GM19239 (cell line): Measurements from ENCODE around the gene TSPAN18.

Source experiments
- DNase-seq: peaks from one replicate; pipeline ENCODE4 v3.0.0; 2011; ENCODE audit warnings: low spot score; ENCODE audit not compliant: insufficient read length
- FAIRE-seq: peaks from 2 replicates; lab custom pipeline; 2011; peaks lifted over from hg19 to GRCh38; lab: Jason Lieb, UNC

The TSPAN18 gene

DNA sequence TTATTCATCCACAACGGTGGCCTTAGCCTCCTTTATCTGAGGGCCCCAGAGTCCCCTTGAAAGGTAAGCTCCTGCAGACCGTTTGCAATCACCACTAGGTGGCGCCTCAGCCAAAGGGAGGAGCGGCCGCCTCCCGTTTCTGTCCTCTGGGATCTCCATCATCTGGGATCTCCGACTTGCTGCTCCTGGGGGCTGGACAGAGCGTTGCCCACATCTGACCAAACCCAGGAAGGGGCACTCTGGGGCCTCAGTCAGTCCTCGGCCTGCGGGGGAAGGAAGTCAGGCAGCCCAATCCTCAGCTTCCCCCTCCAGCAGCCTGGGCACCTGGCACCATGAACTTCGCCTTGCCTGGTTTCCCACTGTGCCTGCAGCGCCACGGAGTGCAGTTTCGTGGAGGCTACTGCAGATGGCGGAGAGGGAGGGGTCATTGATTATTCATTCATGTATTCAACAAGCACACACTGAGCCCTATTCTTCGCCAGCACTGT is 200.5 kb downstream of the TSPAN18 start:
- FAIRE-seq (peak; percentile 40), DNase-seq (peak; percentile 62)

DNA sequence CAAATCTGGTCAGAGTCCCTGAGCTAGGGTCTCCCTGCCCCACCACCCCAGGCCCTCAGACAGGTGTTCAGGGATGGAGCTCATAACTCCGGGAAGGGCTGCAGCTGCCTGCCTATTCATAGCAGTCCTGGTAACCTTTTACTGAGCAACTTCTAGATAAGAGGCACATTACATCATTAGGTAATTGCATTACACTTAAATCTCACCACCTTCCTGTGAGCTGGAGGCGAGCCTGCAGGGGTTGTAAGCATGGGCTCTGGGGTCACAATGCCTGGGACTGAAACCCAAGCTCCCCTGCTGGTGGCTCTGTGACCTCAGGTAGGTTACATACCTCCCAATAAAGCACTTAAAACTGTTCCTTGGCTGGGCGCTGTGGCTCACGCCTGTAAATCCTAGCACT is 201.4 kb downstream of the TSPAN18 start:
- FAIRE-seq (no peak), DNase-seq (no peak)

DNA sequence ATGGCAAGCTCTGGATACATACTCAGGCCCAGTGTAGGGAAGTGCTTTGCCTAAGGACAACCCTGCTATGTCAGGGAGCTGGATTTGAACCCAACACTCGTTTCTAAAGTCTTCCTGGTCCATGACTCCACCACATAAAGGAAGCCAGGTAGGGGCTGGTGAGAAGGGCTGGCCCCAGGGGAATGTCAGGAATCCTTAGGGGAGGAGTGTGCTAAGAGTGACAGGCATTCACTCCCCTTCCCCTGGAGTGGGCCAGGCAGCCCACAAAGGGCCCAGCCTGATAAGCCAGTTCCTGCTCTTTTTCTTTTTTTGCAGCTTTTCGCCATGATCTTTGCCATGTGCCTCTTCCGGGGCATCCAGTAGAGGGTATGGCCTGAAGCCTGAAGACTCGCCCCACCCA is 202.1 kb downstream of the TSPAN18 start:
- DNase-seq (no peak), FAIRE-seq (no peak)

DNA sequence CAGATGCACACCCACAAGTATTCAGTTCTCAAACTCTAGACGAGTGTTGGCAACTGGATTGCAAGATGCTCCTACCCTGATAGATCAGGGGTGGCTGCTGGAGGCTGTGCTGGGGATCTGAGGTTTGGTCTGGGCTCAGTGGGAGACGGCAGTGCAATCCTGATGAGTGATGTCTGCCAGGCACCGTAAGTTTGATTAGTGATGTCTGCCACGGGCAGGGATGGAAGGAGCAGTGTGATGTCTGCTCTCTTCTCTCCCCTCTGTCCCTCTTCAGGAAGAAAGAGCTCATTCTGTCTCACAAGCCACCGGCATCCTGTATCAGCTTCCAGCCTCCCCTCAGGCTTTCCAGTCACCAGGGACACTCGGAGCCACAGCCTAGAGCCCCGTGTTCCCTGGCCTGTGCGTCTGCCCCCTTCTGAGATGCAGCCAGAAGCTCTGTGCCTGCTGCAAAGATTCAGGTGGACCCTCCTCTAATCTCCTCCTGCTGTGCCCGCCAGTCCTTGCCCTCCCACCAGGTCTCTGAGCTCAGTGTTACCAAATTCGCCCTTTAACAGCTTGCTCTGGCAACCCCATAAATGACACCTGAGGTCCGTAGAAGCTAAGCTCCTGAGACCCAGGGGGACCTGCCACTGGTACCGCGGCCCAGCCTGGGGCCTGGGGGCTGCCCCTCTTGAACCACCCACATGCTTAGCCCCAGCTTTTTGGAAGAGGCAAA is 204.0 kb downstream of the TSPAN18 start:
- FAIRE-seq (no peak), DNase-seq (no peak)

DNA sequence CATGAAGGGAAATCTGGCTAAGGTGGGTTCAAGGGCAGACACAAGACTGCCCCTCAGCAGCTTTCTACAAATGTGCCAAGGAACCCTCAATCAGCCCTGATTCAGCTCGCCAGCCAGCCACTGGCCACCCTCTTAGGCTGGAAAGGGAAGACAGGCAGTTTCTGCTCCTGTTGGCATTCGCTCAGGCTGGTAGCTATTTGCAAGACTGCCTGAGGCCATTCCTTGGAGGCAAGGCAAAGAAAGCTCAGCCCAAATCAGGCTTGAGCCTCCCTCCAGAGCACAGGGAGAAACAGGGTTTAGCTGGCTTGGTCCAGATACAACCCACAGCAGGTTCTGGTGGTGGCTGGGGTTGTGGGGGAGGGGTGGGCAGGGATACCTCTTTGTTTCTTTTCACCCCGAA is 204.7 kb downstream of the TSPAN18 start:
- DNase-seq (no peak), FAIRE-seq (no peak)

DNA sequence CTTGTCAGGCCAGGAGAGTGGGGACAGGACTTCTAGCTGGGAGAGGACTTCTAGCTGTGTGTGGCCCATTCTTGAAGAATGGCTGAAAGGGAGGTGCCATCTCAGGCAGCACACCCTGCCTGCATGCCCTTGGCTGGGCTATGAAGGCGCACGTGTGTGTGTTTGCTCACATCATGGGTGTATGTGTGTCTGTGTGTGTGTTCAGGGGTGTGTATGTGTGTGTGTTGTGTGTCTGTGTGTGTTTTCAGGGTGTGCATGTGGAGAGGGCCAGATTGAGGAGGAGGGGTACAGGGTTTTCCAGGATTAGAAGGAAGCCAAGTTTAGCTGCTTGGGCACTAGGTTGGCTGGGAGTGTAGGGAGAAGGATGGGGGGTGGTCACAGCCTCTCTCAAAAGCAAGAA is 207.3 kb downstream of the TSPAN18 start:
- no peak for FAIRE-seq
- DNase-seq, result no peak

DNA sequence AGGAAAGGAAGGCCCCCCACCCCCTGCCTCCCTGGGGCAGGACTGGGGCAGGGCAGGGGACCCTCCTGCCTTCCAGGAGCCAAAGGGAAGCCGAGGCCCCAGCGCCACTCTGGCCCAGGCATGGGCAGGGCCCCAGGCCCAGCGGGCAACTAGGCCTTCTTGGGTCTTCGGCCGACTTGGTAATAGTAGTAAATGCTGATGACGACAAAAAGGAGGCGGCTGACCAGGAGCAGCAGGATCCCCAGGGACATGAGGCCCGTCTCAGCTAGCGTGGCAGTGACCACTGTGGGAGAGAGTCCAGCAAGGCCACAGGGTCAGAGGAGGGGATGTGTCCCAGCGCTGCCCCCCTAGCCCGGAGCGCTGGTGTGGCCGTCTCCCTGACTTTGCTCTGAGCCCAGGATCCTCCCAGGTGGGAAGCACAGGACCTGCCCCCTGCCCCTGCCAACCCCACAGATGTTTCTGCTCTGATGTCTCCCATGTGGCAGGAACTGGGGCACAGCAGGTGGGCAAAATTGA is 208.0 kb downstream of the TSPAN18 start:
- DNase-seq (no peak), FAIRE-seq (no peak)

DNA sequence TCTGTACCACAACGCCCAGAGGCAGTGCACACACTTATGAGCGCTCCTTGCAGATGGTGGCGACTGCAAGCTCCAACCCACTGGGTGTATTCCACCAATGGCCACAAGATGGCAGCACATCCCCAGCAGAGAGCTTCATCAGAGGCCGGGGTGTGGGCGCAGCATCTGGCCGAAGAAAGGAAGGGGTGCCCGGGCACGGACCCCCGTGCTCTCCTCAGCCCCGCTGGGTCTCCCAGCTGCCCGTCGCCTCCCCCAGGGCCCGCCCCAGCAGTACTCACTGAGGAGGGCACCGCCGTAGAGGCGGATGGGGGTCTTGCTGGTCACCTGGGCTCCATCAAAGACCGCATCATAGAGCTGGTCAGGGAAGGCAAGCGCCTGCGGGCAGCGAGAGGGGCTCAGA is 209.8 kb downstream of the TSPAN18 start:
- peak; percentile 79 for DNase-seq
- FAIRE-seq, result peak; percentile 75

DNA sequence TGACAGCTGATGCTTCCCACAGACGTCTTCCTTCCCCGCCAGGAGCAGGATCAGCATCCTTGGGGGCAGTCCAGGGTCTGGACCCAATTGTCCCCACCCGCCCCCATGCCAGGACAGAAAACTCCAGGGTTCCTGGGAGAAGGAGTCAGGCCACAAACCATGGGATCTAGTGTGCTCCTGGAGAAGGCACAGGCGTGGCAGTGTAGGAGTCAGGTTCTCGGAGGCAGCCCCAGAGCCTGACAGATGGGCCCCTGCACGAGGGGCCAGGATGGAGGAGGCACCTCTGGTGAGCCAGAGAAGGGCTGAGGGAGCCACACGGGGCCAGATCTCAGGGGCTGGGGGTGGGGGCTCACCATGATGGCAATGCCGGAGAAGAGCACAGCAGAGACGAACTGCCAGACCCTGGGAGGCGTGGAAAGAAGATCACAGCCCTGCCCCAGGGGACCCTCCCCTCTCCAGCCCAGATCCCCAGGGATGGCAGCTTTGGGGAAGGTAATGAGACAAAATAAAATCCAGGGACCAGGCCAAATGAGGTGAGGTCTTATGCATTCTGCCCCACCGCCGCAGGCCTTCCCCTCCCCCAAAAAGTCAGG is 210.3 kb downstream of the TSPAN18 start:
- FAIRE-seq (no peak), DNase-seq (no peak)

DNA sequence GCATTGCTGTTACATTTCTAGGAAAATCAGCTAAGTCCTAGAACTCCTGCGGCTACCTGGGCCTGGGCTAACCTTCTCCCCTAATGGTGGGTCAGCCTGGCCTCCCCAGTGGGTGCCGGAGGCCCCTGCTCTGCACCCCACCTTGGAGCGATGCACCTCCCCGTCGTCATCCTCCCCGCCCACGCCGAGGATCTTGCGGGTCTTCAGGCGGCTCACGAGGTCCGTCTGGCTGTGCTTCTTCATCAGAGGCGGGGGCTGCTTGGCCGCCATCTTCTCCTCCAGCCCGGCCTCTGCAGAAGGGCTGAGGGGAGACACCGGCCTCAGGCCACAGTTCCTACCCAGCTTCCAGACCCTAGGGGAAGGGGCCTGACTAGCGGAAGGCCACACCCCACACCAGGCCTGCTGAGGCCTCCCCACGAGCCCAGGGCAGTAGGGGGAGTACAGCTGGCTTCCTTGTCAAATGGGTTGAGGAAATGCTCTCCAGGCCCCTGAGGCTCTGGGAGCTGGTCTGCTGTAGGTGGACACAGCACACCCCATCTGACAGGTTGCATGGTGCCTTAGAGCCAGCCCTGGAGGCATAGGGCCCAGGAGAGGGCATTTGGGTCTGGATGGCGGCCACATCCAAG is 211.4 kb downstream of the TSPAN18 start:
- FAIRE-seq, result no peak
- no peak for DNase-seq

DNA sequence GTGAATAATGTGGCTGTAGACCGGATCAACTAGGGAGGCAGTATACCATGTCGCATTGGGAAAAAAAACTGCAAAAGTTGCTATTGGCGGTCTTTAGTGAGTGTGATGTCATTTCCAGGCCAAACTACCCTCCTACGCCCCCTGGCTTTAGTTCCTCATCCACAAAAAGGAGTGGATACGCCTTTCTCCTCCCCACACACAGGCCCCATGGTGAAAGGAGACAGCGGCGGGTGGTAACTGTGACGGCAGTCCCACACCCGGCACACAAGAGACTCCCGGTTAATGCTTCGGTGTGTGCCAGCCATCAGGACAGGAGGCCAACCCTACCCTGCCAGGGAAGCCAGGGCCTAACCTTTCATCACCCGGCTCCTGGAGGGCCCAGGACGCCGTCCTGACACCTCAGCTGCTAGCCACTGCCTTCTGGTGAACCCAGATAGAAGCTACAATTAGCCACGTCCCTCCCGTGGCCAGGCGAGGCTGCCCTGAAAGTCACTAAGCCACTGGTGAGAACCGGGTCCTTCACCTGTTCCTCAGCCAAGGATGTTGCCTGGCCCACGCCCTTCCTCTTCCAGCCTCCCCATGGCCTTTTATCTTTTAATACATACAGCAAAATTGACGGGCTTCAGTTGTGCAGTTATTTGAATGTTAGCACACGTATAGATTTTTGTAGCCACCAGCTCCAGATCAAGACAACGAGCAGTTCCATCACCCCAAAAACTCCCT is 213.1 kb downstream of the TSPAN18 start:
- DNase-seq, result no peak
- FAIRE-seq, result no peak

DNA sequence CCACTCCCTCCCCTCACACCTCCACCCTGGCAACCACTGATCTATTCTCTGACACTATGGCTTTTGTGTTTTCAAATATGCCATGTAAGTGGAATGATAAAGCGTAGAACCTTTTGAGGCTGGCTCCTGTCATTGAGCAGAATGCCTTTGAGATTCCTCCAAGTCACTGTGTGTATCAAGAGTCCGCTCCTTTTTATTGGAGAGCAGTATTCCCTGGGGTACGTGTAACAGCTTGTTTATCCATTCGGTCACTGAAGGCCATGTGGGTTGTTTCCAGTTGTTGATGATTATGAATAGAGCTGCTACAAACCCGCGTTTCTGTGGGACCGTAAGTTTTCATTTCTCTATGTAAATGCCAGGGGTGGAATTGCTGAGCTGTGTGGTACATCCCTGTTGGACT is 213.6 kb downstream of the TSPAN18 start:
- DNase-seq, result no peak

DNA sequence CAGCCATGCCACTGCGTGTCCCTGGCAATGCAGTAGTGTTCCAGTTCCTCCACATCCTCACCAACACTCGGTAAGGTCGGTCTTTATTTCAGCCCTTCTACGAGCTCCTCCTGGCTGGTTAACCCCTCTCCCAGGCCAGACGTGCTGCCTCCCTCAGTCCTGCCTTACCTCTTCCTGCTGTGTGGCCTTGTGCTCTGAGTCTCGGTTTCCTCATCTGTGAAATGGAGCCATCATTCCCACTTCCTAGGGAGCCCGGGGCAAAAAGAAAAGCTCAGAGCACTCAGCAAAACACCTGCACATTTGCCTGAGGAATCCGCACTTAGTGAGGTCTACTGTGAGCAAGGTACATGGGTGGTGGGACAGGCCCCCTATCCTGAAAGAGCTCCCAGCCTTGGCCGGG is 214.1 kb downstream of the TSPAN18 start:
- no peak for FAIRE-seq
- DNase-seq, result no peak

More for the DNA sequence above, 213.6 kb downstream of the TSPAN18 start:
- no peak for FAIRE-seq

DNA sequence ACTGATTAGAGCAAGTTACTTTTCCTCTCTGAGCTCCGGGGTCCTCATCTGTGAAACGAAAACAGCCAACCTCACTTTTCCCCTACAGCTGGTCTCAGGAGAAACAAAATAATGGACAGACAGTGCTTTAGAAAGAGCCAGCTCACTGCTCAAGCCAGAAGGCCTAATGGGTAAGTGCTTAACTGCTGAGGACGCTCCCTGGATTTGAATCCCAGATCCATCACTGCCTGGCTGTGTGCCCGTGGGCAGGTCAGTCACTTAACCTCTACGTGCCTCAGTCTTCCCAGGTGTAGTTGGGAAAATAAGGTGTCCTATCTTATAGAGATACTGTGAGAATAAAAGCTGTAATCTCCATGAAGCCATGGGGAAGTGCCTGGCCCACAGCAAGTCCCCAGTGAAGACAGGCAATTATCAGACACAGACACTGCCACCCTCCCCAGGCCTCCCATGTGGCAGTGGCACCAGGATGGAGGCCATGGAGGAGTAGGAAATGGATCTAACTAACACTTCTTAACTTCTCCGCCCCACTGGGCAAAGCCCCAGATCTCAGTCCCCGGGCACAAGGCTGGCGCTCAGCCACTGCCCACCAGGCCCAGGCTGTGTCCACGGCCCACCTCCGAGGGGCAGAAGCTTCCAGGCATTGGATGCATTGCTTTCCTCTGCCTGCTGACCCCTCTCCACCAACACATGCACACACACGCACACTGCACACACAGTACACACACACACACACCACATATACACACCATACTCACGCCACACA is 214.7 kb downstream of the TSPAN18 start:
- no peak for FAIRE-seq
- DNase-seq, result no peak

DNA sequence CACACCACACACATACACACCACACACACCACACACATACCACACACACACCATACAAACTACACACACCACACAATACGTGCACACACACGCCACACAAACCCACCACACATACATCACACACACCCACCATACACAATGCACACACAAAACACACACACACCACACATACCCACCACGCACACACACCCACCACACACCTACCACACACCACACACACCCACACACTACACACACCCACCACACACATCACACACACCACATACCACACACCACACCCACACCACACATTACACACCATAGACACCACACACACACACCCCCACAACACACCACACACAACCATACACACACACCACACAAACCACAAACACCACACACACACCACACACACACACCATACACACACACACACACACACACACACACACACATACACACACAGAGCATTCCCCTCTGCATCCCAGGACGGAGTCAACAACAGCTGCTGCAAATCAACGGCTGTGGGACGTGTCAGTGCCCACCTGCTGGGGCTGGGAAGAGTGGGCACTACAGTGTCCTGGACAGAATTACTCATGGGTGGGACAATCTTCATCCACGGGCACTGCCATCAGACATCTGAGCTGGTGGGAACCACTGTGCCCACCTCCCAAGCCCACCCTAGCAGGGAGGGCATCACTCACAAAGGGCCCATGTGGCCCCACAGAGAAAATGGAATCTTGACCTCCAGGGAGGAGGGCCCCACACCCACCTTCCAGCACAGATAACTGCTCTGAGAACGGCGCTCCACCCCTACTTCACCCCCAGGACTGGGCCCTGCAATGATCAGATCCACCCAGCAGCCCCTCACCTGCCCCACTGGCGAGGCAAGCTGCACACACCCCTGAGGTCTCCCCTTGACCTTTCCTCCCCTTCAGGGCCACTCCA is 215.5 kb downstream of the TSPAN18 start:
- DNase-seq (no peak), FAIRE-seq (no peak)

DNA sequence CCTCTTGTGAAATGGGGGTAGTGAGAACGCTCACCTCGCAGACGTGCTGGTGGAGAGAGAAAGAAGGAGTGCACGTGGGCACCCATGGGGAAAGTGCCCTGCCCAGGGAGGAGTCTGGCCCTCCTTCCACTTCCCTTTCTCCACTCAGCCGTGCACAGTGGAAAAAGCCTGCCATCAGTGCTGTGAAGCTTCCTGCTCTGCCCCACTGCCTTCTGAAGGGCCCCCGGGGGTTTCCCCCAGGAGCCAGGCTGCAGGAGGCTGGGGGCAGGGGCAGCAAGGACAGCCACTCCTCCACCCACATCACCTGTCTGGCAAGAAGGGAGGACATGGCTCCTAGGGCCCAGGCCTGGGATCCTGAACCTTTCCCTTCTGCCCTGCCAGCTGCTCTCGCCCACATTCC is 216.4 kb downstream of the TSPAN18 start:
- DNase-seq (no peak), FAIRE-seq (no peak)

DNA sequence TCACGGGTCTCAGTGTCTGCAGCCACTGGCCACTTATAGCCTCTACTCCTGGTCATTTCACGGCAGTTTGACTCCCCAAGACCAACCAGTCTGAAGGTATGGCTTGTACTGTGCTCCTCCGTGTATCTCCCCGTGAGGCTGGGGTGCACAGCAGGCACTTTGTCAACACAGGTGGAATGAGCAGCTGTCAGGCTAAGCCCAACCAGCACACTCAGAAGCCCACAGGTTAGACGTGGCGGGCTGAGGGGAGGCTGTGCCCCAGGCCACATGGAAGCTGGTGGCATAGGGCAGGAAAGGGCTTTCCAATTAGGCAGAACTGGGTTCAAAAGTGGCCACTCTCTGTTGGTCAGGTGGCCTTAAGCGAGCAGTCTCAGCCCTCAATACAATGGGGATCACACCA is 216.9 kb downstream of the TSPAN18 start:
- no peak for DNase-seq
- no peak for FAIRE-seq

DNA sequence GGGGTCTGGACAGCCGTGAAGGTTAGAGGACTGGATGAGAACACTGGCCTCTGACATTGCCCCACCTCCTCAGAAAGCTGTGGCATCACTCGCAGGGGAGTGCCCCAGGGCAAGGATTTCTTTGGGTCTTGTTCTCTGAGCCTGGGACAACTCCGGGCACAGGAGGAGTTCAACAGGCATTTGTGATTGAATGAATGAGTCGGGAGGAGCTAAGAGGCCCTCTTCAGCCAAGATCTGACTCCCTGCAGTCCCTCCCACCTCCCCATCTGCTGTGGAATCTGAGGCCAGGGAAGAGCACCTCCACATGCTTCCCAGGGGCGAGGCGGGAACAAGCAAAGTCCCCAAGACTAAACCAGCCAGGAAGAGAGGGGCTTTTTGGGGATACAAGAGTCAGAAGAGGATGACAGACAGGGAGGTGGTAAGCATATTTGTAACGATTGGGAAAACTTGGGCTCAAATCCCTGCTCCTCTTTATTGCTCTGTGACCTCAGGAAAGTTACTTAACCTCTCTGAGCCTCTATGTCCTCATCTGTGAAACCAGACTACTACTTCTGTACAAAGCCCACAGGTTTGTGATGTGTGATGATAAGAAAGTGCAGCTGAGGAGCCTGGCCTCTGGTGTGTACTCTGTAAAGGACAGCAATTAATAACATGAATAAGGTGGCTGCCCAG is 217.6 kb downstream of the TSPAN18 start:
- DNase-seq, result no peak
- no peak for FAIRE-seq
